Calu3 (cell line): ENCODE results near the gene KCNIP2. TPM values are rescaled to one million over a fixed set of nuclear protein-coding genes. Genes with fewer than 3 reads are reported as not detected.

Source experiments
- total RNA-seq: library from RNA; stranded (reverse); gene quantifications from 2 replicates; pipeline ENCODE4 v1.2.3, GENCODE V29; 2022

KCNIP2 gene
- total RNA-seq, 1 experiment from 2014 or later = 4.8 TPM

Other genes with a start within 250 kb of the KCNIP2 start
- gene FBXW4, start 148.6 kb downstream of the KCNIP2 start, total RNA-seq = 15.7 and 18.7 TPM in 2 replicates
- not detected in 2 replicates for gene FGF8, start 67.7 kb downstream of the KCNIP2 start, total RNA-seq
- 51.1 and 51.5 TPM in 2 replicates for gene NPM3, start 60.4 kb downstream of the KCNIP2 start, total RNA-seq
- gene OGA, start 25.4 kb downstream of the KCNIP2 start, total RNA-seq = 59.0 and 63.3 TPM in 2 replicates
- gene ARMH3, start 212.4 kb upstream of the KCNIP2 start, total RNA-seq = 14.1 and 14.5 TPM in 2 replicates
- gene HPS6, start 221.5 kb upstream of the KCNIP2 start, total RNA-seq = 14.7 and 16.9 TPM in 2 replicates